ENCODE data around the gene THRB. TPM values are rescaled to one million over a fixed set of nuclear protein-coding genes. Genes with fewer than 3 reads are reported as not detected.

Gene THRB
- total RNA-seq, 3 donors from 2014 or later: 25.1 to 75.5 (median 59.8) TPM

GRCh38 chr3:24506966-24507775 is 12.5 kb upstream of the THRB start:
- no peak overlapping the region for H3K4me3 ChIP-seq
- peaks cover 12% of the 10 kb centered on the region for H3K4me1 ChIP-seq (ENCODE audit: low read depth)
- TF ChIP-seq CTCF (IDR thresholded peaks at IDR 0.05): no peak
- H3K9me3 ChIP-seq: no peaks in the 10 kb centered on the region
- intact Hi-C loops (cut with DNase I, micrococcal nuclease): no loop called here
- DNase-seq: no peak
- ATAC-seq: peak; percentile 61
- no peaks in the 10 kb centered on the region for H3K36me3 ChIP-seq (ENCODE audit: low read depth)

- ATAC-seq: peak; percentile 86
- intact Hi-C loops (cut with DNase I, micrococcal nuclease): no loop called here
- no peaks in the 10 kb centered on the region for H3K9me3 ChIP-seq
Observed at GRCh38 chr3:24505691-24506550, 11.3 kb upstream of the THRB start.

GRCh38 chr3:24504772-24505171 is 10.1 kb upstream of the THRB start:
- intact Hi-C loops (cut with DNase I, micrococcal nuclease): no loop called here
- Histone ChIP-seq H3K36me3 (ENCODE audit: low read depth) (no peaks in the 10 kb centered on the region), H3K9me3 (no peaks in the 10 kb centered on the region), H3K4me1 (ENCODE audit: low read depth) (peaks cover 12% of the 10 kb centered on the region), H3K4me3 (no peak overlapping the region)
- ATAC-seq (no peak), DNase-seq (no peak)
- TF ChIP-seq CTCF (IDR thresholded peaks at IDR 0.05): no peak

More at GRCh38 chr3:24505691-24506550, 11.3 kb upstream of the THRB start:
- peaks cover 12% of the 10 kb centered on the region for H3K4me1 ChIP-seq (ENCODE audit: low read depth)
- peak in 1 of 3 donors; percentile 62 for DNase-seq
- H3K36me3 ChIP-seq (ENCODE audit: low read depth): no peaks in the 10 kb centered on the region
- no peak for TF ChIP-seq CTCF (IDR thresholded peaks at IDR 0.05)
- no peak overlapping the region for H3K4me3 ChIP-seq

- ATAC-seq (peak; percentile 16), DNase-seq (no peak)
- intact Hi-C loops (cut with DNase I, micrococcal nuclease): no loop called here
- Histone ChIP-seq H3K36me3 (ENCODE audit: low read depth) (no peaks in the 10 kb centered on the region), H3K4me3 (no peak overlapping the region), H3K9me3 (no peaks in the 10 kb centered on the region), H3K4me1 (ENCODE audit: low read depth) (peaks cover 12% of the 10 kb centered on the region)
- TF ChIP-seq CTCF (IDR thresholded peaks at IDR 0.05): no peak
Observed at GRCh38 chr3:24503616-24504113, 9.0 kb upstream of the THRB start.

- DNase-seq (peak in 1 of 3 donors; percentile 18), ATAC-seq (peak; percentile 63)
- peaks cover 12% of the 10 kb centered on the region for H3K4me1 ChIP-seq (ENCODE audit: low read depth)
- no peak for TF ChIP-seq CTCF (IDR thresholded peaks at IDR 0.05)
- intact Hi-C loops (cut with DNase I, micrococcal nuclease): no loop called here
- H3K4me3 ChIP-seq: no peak overlapping the region
- no peaks in the 10 kb centered on the region for H3K9me3 ChIP-seq
- H3K36me3 ChIP-seq (ENCODE audit: low read depth): no peaks in the 10 kb centered on the region
Observed at GRCh38 chr3:24502690-24503089, 8.0 kb upstream of the THRB start.
